ENCODE measurements around the gene NR1I2. TPM values are rescaled to one million over a fixed set of nuclear protein-coding genes. Genes with fewer than 3 reads are reported as not detected.

Gene NR1I2
- total RNA-seq, 1 experiment from 2014 or later, result 0.07 TPM

GRCh38 chr3:119808244-119808643 is 26.3 kb downstream of the NR1I2 start:
- H4K20me1 ChIP-seq (ENCODE audit: insufficient read depth), result no peaks in the 10 kb centered on the region
- no peaks in the 10 kb centered on the region for H3K9me3 ChIP-seq (ENCODE audit: control insufficient read depth in 1 of 2, insufficient read depth in 1 of 2, low read depth in 1 of 2, low read length in 2 of 2)
- H3K4me1 ChIP-seq (ENCODE audit: control insufficient read depth in 1 of 2, insufficient read depth in 2 of 2, low read length in 2 of 2), result no peaks in the 10 kb centered on the region
- ChIA-PET RAD21 (ENCODE audit: low non-redundant PET in 1 of 2, low total read pairs in 2 of 2, uncharacterized antibody in 2 of 2, unreplicated experiment in 2 of 2) (no interaction called here), CTCF (no interaction called here), POLR2A (no interaction called here)
- TF ChIP-seq ZBTB33 (IDR thresholded peaks at IDR 0.05; ENCODE audit: extremely low read depth, insufficient replicate concordance, low read length) (no peak), ZNF274 (IDR thresholded peaks at IDR 0.05; ENCODE audit: low read depth, low read length) (no peak), SRF (IDR thresholded peaks at IDR 0.05; ENCODE audit: low read depth) (no peak), CEBPB (IDR thresholded peaks at IDR 0.05; ENCODE audit: low read depth) (no peak), MAX (IDR thresholded peaks at IDR 0.05) (no peak), FOSL1 (IDR thresholded peaks at IDR 0.05; ENCODE audit: low read depth) (no peak), ATF3 (IDR thresholded peaks at IDR 0.05) (no peak), ELF1 (IDR thresholded peaks at IDR 0.05; ENCODE audit: borderline replicate concordance, low read depth) (no peak), JUND (IDR thresholded peaks at IDR 0.05) (no peak), CTCF (IDR thresholded peaks at IDR 0.05 in 2 of 3, conservative IDR thresholded peaks at IDR 0.05 in 1 of 3; ENCODE audit: borderline replicate concordance in 1 of 3, insufficient read depth in 1 of 3, low read depth in 2 of 3, low read length in 2 of 3) (no peak), SP1 (IDR thresholded peaks at IDR 0.05; ENCODE audit: low read depth) (no peak)
- no peak overlapping the region for H3K27ac ChIP-seq (ENCODE audit: low read depth, low read length)
- H3K9me2 ChIP-seq (ENCODE audit: insufficient read depth), result no peaks in the 10 kb centered on the region
- intact Hi-C loops (cut with micrococcal nuclease), result no loop called here
- ATAC-seq (no peak), DNase-seq (ENCODE audit: low read depth, low spot score) (no peak)
- no peak overlapping the region for H2AFZ ChIP-seq (ENCODE audit: low read depth, low read length, poor library complexity, severe bottlenecking)
- no TSS peak for BruUV-seq (replicated peaks)
- H3K4me2 ChIP-seq (ENCODE audit: low read length), result no peak overlapping the region
- no peak overlapping the region for H3K9ac ChIP-seq (ENCODE audit: low read length)
- H3K36me3 ChIP-seq (ENCODE audit: control insufficient read depth in 1 of 2, insufficient read depth in 2 of 2, low read length in 2 of 2), result no peaks in the 10 kb centered on the region
- no peaks in the 10 kb centered on the region for H3K27me3 ChIP-seq (ENCODE audit: insufficient read depth, low read length)
- H3K79me2 ChIP-seq (ENCODE audit: insufficient read depth, low read length), result no peaks in the 10 kb centered on the region
- no peak overlapping the region for H3K4me3 ChIP-seq (replicated peaks in 1 of 2; ENCODE audit: low read depth in 1 of 2, low read length in 2 of 2)

Data from HCT116 (cell line).